HG03196 (cell line): ENCODE data around the gene KANK2.

Experiments used
- ATAC-seq: cut with Tn5 transposase; IDR thresholded peaks from one replicate; pipeline ENCODE4 v1.9.1; 2021; ENCODE audit not compliant: unreplicated experiment

The KANK2 gene

GRCh38 chr19:11197291-11198174, at the start of gene KANK2:
Gene KANK2 (minus strand): TSS chr19:11197545. CDS start chr19:11194511, 3,034 bp downstream.
- ATAC-seq: peak; percentile 61

GRCh38 chr19:11246941-11247340, 49.6 kb upstream of the KANK2 start:
- ATAC-seq: no peak

- no peak for ATAC-seq
Measured at GRCh38 chr19:11244846-11245589, 47.7 kb upstream of the KANK2 start.

- ATAC-seq: no peak
Measured at GRCh38 chr19:11243798-11244169, 46.4 kb upstream of the KANK2 start.

GRCh38 chr19:11242864-11243797, 45.8 kb upstream of the KANK2 start:
- ATAC-seq: no peak

- no peak for ATAC-seq
Measured at GRCh38 chr19:11242025-11242424, 44.7 kb upstream of the KANK2 start.

- ATAC-seq: no peak
Measured at GRCh38 chr19:11240008-11240444, 42.7 kb upstream of the KANK2 start.

GRCh38 chr19:11239377-11240000, 42.1 kb upstream of the KANK2 start, which contains the start of gene ANGPTL8:
Gene ANGPTL8 (plus strand): TSS chr19:11239619. CDS start chr19:11239638, 19 bp downstream.
- ATAC-seq: no peak

GRCh38 chr19:11238781-11239376, 41.5 kb upstream of the KANK2 start:
- ATAC-seq: no peak

GRCh38 chr19:11238041-11238440, 40.7 kb upstream of the KANK2 start:
- no peak for ATAC-seq

- ATAC-seq: no peak
Measured at GRCh38 chr19:11237321-11237720, 40.0 kb upstream of the KANK2 start.

- ATAC-seq: no peak
Measured at GRCh38 chr19:11236324-11237301, 39.3 kb upstream of the KANK2 start.

- no peak for ATAC-seq
Measured at GRCh38 chr19:11234486-11235075, 37.2 kb upstream of the KANK2 start.

- no peak for ATAC-seq
Measured at GRCh38 chr19:11233073-11233472, 35.7 kb upstream of the KANK2 start.

GRCh38 chr19:11232555-11232954, 35.2 kb upstream of the KANK2 start:
- no peak for ATAC-seq

GRCh38 chr19:11230621-11231386, 33.5 kb upstream of the KANK2 start:
- ATAC-seq: no peak

- ATAC-seq: no peak
Measured at GRCh38 chr19:11227195-11227886, 30.0 kb upstream of the KANK2 start.
